ENCODE results near the gene NDST1.

- TF ChIP-seq ISL1 (CRISPR knock-in tag; IDR thresholded peaks at IDR 0.05) (no peak), ARNTL (CRISPR knock-in tag; IDR thresholded peaks at IDR 0.05; ENCODE audit: borderline replicate concordance, low read depth) (no peak), RARB (CRISPR knock-in tag; IDR thresholded peaks at IDR 0.05) (no peak), TSHZ2 (CRISPR knock-in tag; IDR thresholded peaks at IDR 0.05) (no peak), ZFP3 (CRISPR knock-in tag; IDR thresholded peaks at IDR 0.05) (no peak), PPARA (CRISPR knock-in tag; IDR thresholded peaks at IDR 0.05; ENCODE audit: borderline replicate concordance) (no peak), ZFP30 (CRISPR knock-in tag; IDR thresholded peaks at IDR 0.05) (no peak)
- TF ChIP-seq, protein P1, sequence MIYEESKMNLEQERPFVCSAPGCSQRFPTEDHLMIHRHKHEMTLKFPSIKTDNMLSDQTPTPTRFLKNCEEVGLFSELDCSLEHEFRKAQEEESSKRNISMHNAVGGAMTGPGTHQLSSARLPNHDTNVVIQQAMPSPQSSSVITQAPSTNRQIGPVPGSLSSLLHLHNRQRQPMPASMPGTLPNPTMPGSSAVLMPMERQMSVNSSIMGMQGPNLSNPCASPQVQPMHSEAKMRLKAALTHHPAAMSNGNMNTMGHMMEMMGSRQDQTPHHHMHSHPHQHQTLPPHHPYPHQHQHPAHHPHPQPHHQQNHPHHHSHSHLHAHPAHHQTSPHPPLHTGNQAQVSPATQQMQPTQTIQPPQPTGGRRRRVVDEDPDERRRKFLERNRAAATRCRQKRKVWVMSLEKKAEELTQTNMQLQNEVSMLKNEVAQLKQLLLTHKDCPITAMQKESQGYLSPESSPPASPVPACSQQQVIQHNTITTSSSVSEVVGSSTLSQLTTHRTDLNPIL (CRISPR knock-in tag; IDR thresholded peaks at IDR 0.05; ENCODE audit: low read depth), result no peak
Observed at GRCh38 chr5:150532151-150532550, 24.2 kb downstream of the NDST1 start.

Measured in SK-N-SH treated with all-trans-retinoic acid at 6 μM for 48 hours (cell line).